GM18508 (cell line): Measurements from ENCODE around the gene CECR2.
"Not testable (repeated sequence)": the region's sequence is repeated elsewhere in the genome, so short reads cannot be mapped to it uniquely, and the experiment has no call there.

ENCODE experiments used
- ATAC-seq: cut with Tn5 transposase; IDR thresholded peaks from one replicate; pipeline ENCODE4 v1.9.1; 2021; ENCODE audit warnings: moderate number of reproducible peaks; ENCODE audit not compliant: insufficient read depth, unreplicated experiment

CECR2 gene

DNA sequence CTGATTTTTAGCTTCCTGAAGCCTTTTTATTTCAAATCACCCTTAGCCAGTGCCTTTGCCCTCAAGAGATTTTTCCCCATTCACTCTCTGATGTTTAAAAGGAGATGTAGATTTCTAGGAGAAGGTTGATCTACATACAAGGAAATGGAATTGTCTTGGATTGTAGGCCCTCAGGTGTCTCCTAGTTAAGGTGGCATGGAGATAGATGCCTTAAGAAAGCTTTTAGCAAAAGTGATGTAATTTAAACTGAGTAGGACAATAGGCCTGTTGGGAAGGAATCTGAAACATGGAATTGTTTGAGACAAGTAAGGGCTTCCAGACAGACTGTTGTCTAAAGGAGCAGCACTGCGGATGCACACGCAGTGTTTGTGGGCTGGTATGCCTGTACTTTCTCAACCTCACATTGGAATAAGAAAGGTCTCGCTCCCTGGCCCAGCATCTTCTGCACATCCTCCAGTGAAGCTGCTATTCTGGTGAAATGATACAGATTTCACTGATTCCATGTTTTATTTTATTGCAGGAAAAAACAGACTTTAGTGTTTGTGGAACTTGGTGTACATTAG lies 124.2 kb downstream of the CECR2 start:
- no peak for ATAC-seq

DNA sequence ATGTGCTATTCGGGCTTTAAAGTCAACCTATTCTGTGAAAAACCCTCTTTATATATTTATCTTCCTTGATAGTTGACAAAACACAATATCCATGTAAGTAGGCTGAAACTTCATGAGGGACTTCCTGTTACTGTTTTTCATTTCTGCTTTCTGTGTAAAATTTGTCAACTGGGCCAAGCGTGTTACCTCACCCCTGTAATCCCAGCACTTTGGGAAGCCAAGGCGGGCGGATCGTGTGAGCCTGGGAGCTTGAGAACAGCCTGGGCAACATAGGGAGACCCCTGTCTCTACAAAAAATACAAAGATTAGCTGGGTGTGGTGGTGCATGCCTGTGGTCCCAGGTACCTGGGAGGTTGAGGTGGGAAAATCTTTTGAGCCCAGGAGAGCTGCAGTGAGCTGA lies 127.6 kb downstream of the CECR2 start:
- no peak for ATAC-seq

- ATAC-seq: no peak
Observed at GRCh38 chr22:17501679-17502285, 132.5 kb downstream of the CECR2 start.

DNA sequence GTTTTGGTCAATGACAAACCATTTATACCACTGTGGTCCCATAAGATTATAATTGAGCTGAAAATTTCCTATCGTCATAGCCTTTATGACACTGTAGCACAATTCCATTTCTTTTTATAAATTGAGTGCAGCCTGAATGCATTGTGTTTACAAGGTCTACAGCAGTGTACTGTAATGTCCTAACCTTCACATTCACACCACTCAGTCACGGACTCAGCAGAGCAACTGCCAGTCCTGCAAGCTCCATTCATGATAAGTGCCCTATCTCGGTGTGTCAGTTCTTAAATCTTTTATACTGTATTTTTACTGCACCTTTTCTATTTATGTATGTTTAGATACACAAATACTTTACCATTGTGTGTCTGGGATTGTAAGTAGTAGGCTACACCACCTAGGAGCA lies 138.8 kb downstream of the CECR2 start:
- no peak for ATAC-seq

DNA sequence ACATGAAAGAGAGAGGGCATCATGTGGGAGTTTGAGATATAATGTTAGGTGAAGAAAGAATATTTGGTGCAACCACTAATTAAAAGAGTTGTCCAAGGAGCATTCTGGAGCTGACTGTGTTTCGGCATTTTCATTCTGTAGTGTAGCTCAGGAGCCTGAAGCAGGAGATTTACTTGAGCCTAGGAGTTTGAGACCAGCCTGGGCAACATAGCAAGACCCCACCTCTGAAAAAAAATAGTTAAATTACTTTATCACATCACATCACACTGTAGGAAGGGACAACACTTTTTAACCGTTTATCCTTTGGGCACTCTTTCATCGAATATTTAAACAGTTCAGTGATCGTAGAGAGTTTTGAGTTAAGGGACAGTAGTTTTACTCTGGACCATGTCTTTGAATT lies 143.7 kb downstream of the CECR2 start:
- no peak for ATAC-seq

DNA sequence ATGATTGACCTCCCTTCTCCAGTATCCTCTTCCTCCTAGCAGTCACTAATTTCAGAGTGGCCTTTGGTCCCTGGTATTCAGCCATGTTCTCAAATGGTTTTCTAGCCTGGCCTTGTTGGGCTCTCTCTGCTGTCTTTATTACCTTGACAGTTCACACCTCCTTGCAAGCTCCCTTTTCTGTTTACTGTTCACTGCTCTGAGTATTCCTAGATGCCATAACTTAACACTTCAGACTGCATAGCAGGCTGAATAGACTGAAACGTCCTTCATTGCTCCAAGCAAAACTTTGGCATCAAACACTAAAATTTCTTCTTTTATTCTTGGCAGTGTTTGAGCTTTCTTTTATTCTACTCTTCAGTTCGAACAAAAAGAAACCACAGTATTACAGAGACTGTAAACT lies 144.4 kb downstream of the CECR2 start:
- ATAC-seq: no peak

GRCh38 chr22:17514084-17514483 lies 144.8 kb downstream of the CECR2 start:
- ATAC-seq: no peak

DNA sequence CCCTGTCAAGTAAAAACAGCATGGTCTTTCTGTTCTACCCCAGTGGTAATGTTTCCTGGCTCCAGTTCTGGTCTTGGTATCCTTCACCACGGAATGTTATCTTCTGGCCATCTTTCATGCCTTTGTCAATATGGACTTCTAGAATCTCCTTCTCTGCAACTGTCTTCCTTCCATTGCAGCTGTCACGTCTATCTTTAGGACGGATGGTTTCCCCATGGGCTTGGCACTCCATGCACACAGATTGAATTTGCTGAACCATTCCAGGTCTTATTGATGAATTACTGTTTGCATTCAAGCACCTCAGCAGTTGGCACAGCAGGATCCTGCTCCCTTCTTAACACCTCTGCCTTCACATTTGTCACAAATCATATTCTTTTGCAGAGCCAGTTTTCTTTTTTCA lies 149.1 kb downstream of the CECR2 start:
- ATAC-seq: no peak

DNA sequence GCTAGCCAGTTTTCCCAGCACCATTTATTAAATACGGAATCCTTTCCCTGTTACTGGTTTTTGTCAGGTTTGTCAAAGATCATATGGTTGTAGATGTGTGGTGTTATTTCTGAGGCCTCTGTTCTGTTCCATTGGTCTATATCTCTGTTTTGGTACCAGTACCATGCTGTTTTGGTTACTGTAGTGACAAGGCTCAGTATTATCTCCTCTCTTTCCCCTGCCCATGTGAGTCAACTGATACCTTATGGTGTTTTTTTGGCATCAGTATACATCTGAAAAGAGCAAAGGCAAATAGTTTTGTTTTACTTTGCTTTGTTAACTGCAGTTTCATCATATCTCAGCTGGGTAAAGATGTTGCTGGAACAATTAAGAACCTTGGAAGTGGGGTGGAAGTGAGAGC lies 152.7 kb downstream of the CECR2 start:
- not testable (repeated sequence) for ATAC-seq

DNA sequence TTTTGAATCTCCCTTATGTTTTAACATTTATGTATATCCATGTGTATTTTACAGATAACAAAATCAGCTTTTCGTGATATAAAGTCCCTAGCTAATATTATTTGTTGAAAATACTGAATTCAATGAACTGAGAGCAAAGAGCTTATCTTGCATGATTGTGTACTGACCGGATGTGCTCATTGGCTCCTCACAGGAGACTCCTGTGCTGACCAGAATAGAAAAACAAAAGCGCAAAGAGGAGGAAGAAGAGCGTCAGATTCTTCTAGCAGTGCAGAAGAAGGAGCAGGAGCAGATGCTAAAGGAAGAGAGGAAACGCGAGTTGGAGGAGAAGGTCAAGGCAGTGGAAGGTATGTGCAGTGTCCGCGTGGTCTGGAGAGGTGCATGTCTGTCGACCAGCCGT lies 154.7 kb downstream of the CECR2 start:
- ATAC-seq: no peak

GRCh38 chr22:17536269-17536668 lies 167.0 kb downstream of the CECR2 start:
- no peak for ATAC-seq

- ATAC-seq: no peak
Observed at GRCh38 chr22:17537155-17537554, 167.9 kb downstream of the CECR2 start.

DNA sequence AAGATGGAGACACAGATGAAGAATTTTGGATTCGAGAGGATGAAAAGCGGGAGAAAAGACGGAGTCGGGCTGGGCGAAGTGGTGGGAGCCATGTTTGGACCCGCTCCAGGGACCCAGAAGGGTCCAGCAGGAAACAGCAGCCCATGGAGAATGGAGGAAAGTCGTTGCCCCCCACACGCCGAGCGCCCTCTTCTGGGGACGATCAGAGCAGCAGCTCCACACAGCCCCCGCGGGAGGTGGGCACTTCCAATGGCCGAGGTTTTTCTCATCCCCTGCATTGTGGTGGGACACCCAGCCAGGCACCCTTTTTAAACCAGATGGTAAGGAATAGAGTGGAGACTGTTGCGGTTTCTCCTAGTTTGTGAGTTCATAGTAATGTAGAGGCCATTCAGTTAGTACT lies 171.2 kb downstream of the CECR2 start:
- ATAC-seq: no peak

DNA sequence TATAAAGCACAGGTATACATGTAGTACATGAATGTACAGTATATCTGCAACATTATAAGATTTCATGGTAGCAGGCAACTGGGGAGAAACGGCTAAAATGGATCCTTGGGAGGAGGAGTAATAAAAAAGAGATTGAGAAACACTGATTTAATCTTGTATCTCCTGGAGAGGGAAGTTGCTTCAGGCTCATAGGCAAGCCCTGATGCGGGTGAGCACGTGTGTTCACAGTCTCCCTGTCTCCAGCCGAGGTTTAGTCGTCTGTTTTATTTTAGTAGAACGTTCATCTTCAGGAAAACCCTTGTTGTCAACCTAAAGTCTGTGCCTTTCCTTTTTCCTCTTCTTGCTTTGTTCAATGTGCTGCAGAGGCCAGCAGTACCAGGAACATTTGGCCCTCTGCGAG lies 172.2 kb downstream of the CECR2 start:
- ATAC-seq: no peak

- ATAC-seq: no peak
Observed at GRCh38 chr22:17542452-17542851, 173.2 kb downstream of the CECR2 start.

DNA sequence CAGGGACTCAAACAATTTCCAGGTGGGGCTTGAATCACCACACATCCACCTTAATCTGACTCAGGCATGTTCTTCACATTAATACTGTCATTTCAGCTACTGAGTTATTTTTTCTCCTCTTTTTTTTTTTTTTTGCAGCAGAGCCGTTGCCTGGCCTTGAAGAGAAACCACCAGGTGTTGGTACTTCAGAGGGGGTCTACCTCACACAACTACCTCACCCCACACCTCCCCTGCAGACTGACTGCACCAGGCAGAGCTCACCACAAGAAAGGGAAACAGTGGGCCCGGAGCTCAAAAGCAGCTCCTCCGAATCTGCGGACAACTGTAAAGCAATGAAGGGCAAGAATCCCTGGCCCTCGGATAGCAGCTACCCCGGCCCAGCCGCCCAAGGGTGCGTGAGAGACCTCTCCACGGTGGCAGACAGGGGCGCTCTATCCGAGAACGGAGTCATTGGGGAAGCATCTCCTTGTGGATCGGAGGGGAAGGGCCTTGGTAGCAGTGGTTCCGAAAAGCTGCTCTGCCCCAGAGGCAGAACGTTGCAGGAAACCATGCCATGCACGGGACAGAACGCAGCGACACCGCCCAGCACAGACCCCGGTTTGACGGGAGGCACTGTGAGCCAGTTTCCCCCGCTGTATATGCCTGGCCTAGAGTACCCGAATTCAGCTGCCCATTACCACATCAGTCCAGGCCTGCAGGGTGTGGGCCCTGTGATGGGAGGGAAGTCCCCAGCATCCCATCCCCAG lies 178.9 kb downstream of the CECR2 start:
- no peak for ATAC-seq

- ATAC-seq: no peak
Observed at GRCh38 chr22:17548756-17549035, 179.4 kb downstream of the CECR2 start.

GRCh38 chr22:17549183-17549582 lies 179.9 kb downstream of the CECR2 start:
- ATAC-seq: no peak

GRCh38 chr22:17549655-17550054 lies 180.4 kb downstream of the CECR2 start:
- no peak for ATAC-seq

- no peak for ATAC-seq
Observed at GRCh38 chr22:17552737-17553136, 183.5 kb downstream of the CECR2 start.

- ATAC-seq: no peak
Observed at GRCh38 chr22:17554814-17555213, 185.6 kb downstream of the CECR2 start.

GRCh38 chr22:17559188-17559587 lies 189.9 kb downstream of the CECR2 start:
- no peak for ATAC-seq
